Bronchial epithelial cell (primary cell): ENCODE data around the gene PKD1L1. TPM values are rescaled to one million over a fixed set of nuclear protein-coding genes. Genes with fewer than 3 reads are reported as not detected.

Experiments used
- DNase-seq: peaks from one replicate; pipeline ENCODE4 v3.0.0-alpha.2; 2010; ENCODE audit warnings: low read depth
- FAIRE-seq: peaks from 2 replicates; lab custom pipeline; 2011; peaks lifted over from hg19 to GRCh38; lab: Jason Lieb, UNC
- H3K27me3 ChIP-seq: 2 replicates; pipeline ENCODE4 v1.5.1; 2011; ENCODE audit warnings: low read length; ENCODE audit not compliant: control insufficient read depth, insufficient read depth
- H3K36me3 ChIP-seq: 2 replicates; pipeline ENCODE4 v1.5.1; 2011; ENCODE audit warnings: low read length; ENCODE audit not compliant: control insufficient read depth, insufficient read depth
- H3K4me3 ChIP-seq: 2 replicates; pipeline ENCODE4 v1.5.1; 2011; ENCODE audit warnings: mild to moderate bottlenecking, low read depth, low read length, control low read depth
- CTCF ChIP-seq: IDR thresholded peaks from 2 replicates; pipeline ENCODE4 v1.5.1; 2011; ENCODE audit warnings: mild to moderate bottlenecking, moderate library complexity, low read length, control low read depth, inconsistent platforms; ENCODE audit not compliant: insufficient read depth, severe bottlenecking
- total RNA-seq: library from RNA; depleted of rRNA; stranded (reverse); fragments of >200 nt; gene quantifications from 2 replicates; pipeline ENCODE4 v1.2.1, GENCODE V29; 2014

The PKD1L1 gene
- total RNA-seq, 1 donor from 2014 or later = under 0.01 TPM

- no peak for DNase-seq
- TF ChIP-seq CTCF = no peak
- no peak for FAIRE-seq
- H3K4me3 ChIP-seq = no peak overlapping the region
- no peaks in the 10 kb centered on the region for H3K36me3 ChIP-seq
- peaks cover 2% of the 10 kb centered on the region for H3K27me3 ChIP-seq
Observed at GRCh38 chr7:47741984-47742383, 206.3 kb downstream of the PKD1L1 start.

- no peak overlapping the region for H3K4me3 ChIP-seq
- H3K36me3 ChIP-seq = no peaks in the 10 kb centered on the region
- FAIRE-seq = no peak
- no peak for DNase-seq
- TF ChIP-seq CTCF = no peak
- no peaks in the 10 kb centered on the region for H3K27me3 ChIP-seq
Observed at GRCh38 chr7:47739891-47740290, 208.4 kb downstream of the PKD1L1 start.

- FAIRE-seq (no peak), DNase-seq (no peak)
- Histone ChIP-seq H3K36me3 (no peaks in the 10 kb centered on the region), H3K4me3 (no peak overlapping the region), H3K27me3 (no peaks in the 10 kb centered on the region)
- TF ChIP-seq CTCF = no peak
Observed at GRCh38 chr7:47739301-47739875, 208.9 kb downstream of the PKD1L1 start.

- DNase-seq (no peak), FAIRE-seq (no peak)
- H3K27me3 ChIP-seq = no peaks in the 10 kb centered on the region
- H3K36me3 ChIP-seq = no peaks in the 10 kb centered on the region
- H3K4me3 ChIP-seq = no peak overlapping the region
- no peak for TF ChIP-seq CTCF
Observed at GRCh38 chr7:47738563-47739166, 209.6 kb downstream of the PKD1L1 start.

- Histone ChIP-seq H3K4me3 (no peak overlapping the region), H3K27me3 (no peaks in the 10 kb centered on the region), H3K36me3 (no peaks in the 10 kb centered on the region)
- no peak for TF ChIP-seq CTCF
- FAIRE-seq = no peak
- DNase-seq = no peak
Observed at GRCh38 chr7:47737601-47738000, 210.7 kb downstream of the PKD1L1 start.
